DND-41 (cell line): ENCODE data around the gene FOXJ3.

Experiments used
- CTCF ChIP-seq: IDR thresholded peaks from 2 replicates; pipeline ENCODE4 v1.5.1; 2012; ENCODE audit warnings: borderline replicate concordance, low read length, moderate library complexity, mild to moderate bottlenecking; ENCODE audit not compliant: poor library complexity, severe bottlenecking; ENCODE audit errors: extremely low read depth
- EZH2 ChIP-seq: IDR thresholded peaks from 3 replicates; pipeline ENCODE4 v1.6.1; 2012; ENCODE audit warnings: borderline replicate concordance, low read depth, mild to moderate bottlenecking, moderate library complexity, low read length, inconsistent platforms; ENCODE audit not compliant: severe bottlenecking

- no peak for TF ChIP-seq CTCF
- no peak for TF ChIP-seq EZH2
These were observed 204.9 kb downstream of the FOXJ3 start for GRCh38 chr1:42130061-42130660.
